Left colon (tissue), 2 donors: ENCODE data around the gene SLC30A7. TPM values are rescaled to one million over a fixed set of nuclear protein-coding genes. Genes with fewer than 3 reads are reported as not detected.
"Not testable (repeated sequence)": the region's sequence is repeated elsewhere in the genome, so short reads cannot be mapped to it uniquely, and the experiment has no call there.

Source experiments
- ATAC-seq: fragments of 200-7000 bp; cut with Tn5 transposase; one replicate; pipeline ENCODE4 v1.9.1; 2020; ENCODE audit warnings: mild to moderate bottlenecking, moderate library complexity
- DNase-seq, 2 donors: peaks; one replicate each; pipeline ENCODE4 v3.0.0-alpha.2; 2020
- intact Hi-C, 2 donors: fragments of 100-400 bp; cut with DNase I in 1 of 2; cut with micrococcal nuclease in 1 of 2; formaldehyde crosslinking; loops; one replicate each; pipeline versions ENCODE4 v1.11.2 to v1.14.0; 2022; cut with DNase I, micrococcal nuclease
- total RNA-seq, 2 donors: library from RNA; stranded (reverse); fragmentation: NEBNext Ultra II Directional; extraction: Animal tissue kit (Norgen Biotek cat#: 25700); gene quantifications; one replicate each; pipeline ENCODE4 v1.2.1, GENCODE V29; 2021
- donor health status: DM: no; HTN: no; CAD: no.
- donor health status: DM: yes; HTN: yes; CAD: no.

The SLC30A7 gene
- total RNA-seq, 2 donors from 2014 or later: 33.2 to 36.9 TPM

- DNase-seq, ATAC-seq, intact Hi-C loops: not testable (repeated sequence)
These were observed 57.1 kb downstream of the SLC30A7 start for GRCh38 chr1:100952970-100953369.

GRCh38 chr1:100953960-100954730 lies 58.3 kb downstream of the SLC30A7 start:
- intact Hi-C loops: no loop called here
- DNase-seq (no peak), ATAC-seq (no peak)

- intact Hi-C loops: no loop called here
- ATAC-seq: no peak
- DNase-seq: no peak
These were observed 59.4 kb downstream of the SLC30A7 start for GRCh38 chr1:100955322-100955721.

- intact Hi-C loops: no loop called here
- DNase-seq: no peak
- ATAC-seq: no peak
These were observed 63.7 kb downstream of the SLC30A7 start for GRCh38 chr1:100959502-100960060.

GRCh38 chr1:100960098-100960497 lies 64.2 kb downstream of the SLC30A7 start:
- DNase-seq: no peak
- no peak for ATAC-seq
- intact Hi-C loops: no loop called here

GRCh38 chr1:100968621-100969020 lies 72.7 kb downstream of the SLC30A7 start:
- DNase-seq (no peak), ATAC-seq (no peak)
- intact Hi-C loops: no loop called here

- ATAC-seq (no peak), DNase-seq (no peak)
- intact Hi-C loops: no loop called here
These were observed 73.4 kb downstream of the SLC30A7 start for GRCh38 chr1:100969327-100969726.

- intact Hi-C loops: no loop called here
- no peak for DNase-seq
- ATAC-seq: no peak
These were observed 75.1 kb downstream of the SLC30A7 start for GRCh38 chr1:100971021-100971420.

- intact Hi-C loops: no loop called here
- no peak for ATAC-seq
- DNase-seq: no peak
These were observed 76.3 kb downstream of the SLC30A7 start for GRCh38 chr1:100972185-100972584.

GRCh38 chr1:100976936-100977335 lies 81.0 kb downstream of the SLC30A7 start:
- ATAC-seq (no peak), DNase-seq (no peak)
- intact Hi-C loops: no loop called here

GRCh38 chr1:100979631-100980030 lies 83.7 kb downstream of the SLC30A7 start:
- ATAC-seq (no peak), DNase-seq (no peak)
- intact Hi-C loops: no loop called here

- ATAC-seq (no peak), DNase-seq (no peak)
- intact Hi-C loops: no loop called here
These were observed 86.9 kb downstream of the SLC30A7 start for GRCh38 chr1:100982793-100983192.

GRCh38 chr1:100988121-100988520 lies 92.2 kb downstream of the SLC30A7 start:
- ATAC-seq (no peak), DNase-seq (no peak)
- intact Hi-C loops: no loop called here

GRCh38 chr1:100989306-100990077 lies 93.6 kb downstream of the SLC30A7 start:
- ATAC-seq: no peak
- no peak for DNase-seq
- intact Hi-C loops: no loop called here

GRCh38 chr1:100995198-100995988 lies 99.5 kb downstream of the SLC30A7 start:
- ATAC-seq (no peak), DNase-seq (no peak)
- intact Hi-C loops: no loop called here

- intact Hi-C loops: no loop called here
- ATAC-seq (no peak), DNase-seq (no peak)
These were observed 102.5 kb downstream of the SLC30A7 start for GRCh38 chr1:100998426-100998825.

- DNase-seq (no peak), ATAC-seq (no peak)
- intact Hi-C loops: no loop called here
These were observed 104.4 kb downstream of the SLC30A7 start for GRCh38 chr1:101000131-101000873.

GRCh38 chr1:101002551-101002950 lies 106.7 kb downstream of the SLC30A7 start:
- intact Hi-C loops: no loop called here
- ATAC-seq: no peak

More at GRCh38 chr1:101002551-101002950, 106.7 kb downstream of the SLC30A7 start:
- no peak for DNase-seq
